NOMO-1 (cell line): ENCODE data around the gene ESRRA.
A peak's percentile ranks its signal among the peaks of the same experiment; 100 is the strongest.
"Not testable (repeated sequence)": the region's sequence is repeated elsewhere in the genome, so short reads cannot be mapped to it uniquely, and the experiment has no call there.

ENCODE experiments used
- DNase-seq, 2 experiments: peaks; one replicate each; lab custom pipeline; 2025; ENCODE audit not compliant: unreplicated experiment in 2 of 2; lab: John Stamatoyannopoulos, UW

The ESRRA gene

GRCh38 chr11:64307795-64308194, 2.5 kb downstream of the ESRRA start:
- DNase-seq, result not testable (repeated sequence)

DNA sequence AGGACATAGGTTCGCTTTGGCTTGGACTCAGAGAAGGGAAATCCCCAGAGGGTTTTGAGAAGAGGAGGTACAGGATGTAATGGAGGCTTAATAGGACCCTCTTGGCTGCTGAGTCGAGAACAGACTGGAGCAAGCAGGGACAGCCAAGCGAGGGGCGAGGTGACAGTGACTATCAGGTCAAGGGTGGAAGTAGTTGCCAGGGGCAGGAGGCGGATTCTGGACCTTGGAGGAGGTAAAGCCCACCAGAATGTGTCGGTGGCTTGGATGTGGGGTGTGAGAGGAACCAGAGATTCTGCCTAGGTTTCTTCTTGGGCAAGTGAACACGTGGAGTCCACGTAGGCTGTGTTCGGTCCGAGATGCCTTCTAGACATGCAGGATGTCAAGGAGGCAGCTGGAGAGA, 7.6 kb downstream of the ESRRA start:
- DNase-seq, result no peak

GRCh38 chr11:64313491-64314145, 8.3 kb downstream of the ESRRA start:
- DNase-seq, result no peak

- DNase-seq, result no peak
These were observed 9.0 kb downstream of the ESRRA start for GRCh38 chr11:64314146-64314804.

- no peak for DNase-seq
These were observed 9.7 kb downstream of the ESRRA start for GRCh38 chr11:64314805-64315561.

DNA sequence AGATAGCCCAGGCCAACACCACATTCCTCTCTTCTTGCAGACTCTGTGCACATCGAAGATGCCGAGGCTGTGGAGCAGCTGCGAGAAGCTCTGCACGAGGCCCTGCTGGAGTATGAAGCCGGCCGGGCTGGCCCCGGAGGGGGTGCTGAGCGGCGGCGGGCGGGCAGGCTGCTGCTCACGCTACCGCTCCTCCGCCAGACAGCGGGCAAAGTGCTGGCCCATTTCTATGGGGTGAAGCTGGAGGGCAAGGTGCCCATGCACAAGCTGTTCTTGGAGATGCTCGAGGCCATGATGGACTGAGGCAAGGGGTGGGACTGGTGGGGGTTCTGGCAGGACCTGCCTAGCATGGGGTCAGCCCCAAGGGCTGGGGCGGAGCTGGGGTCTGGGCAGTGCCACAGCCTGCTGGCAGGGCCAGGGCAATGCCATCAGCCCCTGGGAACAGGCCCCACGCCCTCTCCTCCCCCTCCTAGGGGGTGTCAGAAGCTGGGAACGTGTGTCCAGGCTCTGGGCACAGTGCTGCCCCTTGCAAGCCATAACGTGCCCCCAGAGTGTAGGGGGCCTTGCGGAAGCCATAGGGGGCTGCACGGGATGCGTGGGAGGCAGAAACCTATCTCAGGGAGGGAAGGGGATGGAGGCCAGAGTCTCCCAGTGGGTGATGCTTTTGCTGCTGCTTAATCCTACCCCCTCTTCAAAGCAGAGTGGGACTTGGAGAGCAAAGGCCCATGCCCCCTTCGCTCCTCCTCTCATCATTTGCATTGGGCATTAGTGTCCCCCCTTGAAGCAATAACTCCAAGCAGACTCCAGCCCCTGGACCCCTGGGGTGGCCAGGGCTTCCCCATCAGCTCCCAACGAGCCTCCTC, 10.6 kb downstream of the ESRRA start:
- DNase-seq, result not testable (repeated sequence)

GRCh38 chr11:64316672-64317324, 11.5 kb downstream of the ESRRA start:
- peak in 1 of 2 experiments; percentile 24 for DNase-seq

DNA sequence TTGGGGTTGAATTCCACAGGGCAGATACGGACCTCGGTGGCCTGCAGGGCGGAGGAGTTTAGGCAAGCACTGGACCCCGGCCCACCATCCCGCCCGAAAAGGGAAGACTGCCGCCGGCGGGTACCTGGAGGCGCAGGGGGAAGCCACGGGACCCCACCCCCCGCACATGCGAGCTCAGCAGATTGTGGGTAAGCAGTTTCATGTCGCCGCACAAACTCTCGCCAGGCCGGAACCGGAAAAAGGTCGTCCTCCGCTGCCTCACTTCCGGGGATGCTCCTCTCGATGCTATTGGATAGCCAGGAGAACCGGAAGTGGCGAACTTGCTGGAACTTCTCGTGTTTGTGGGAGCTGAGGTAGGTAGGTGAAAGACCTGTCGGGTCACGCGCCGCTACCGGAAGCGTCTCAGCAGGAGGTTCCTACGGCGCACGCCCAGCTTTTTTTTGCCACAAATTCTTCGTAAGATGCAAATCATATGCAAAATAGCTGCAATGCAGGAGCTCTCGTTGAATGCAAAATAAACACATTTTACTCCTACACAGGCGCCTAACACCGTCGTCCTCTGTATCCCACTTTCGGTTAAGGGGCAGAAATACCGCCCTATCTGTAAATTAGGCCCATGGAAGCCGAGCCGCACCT, 12.1 kb downstream of the ESRRA start, which contains the start of gene TRMT112:
TSS of gene TRMT112 (minus strand) at position 235 of the 636 bp plus-strand sequence. CDS start at position 202, 33 bp downstream.
- DNase-seq, result peak; percentile 93 to 98

DNA sequence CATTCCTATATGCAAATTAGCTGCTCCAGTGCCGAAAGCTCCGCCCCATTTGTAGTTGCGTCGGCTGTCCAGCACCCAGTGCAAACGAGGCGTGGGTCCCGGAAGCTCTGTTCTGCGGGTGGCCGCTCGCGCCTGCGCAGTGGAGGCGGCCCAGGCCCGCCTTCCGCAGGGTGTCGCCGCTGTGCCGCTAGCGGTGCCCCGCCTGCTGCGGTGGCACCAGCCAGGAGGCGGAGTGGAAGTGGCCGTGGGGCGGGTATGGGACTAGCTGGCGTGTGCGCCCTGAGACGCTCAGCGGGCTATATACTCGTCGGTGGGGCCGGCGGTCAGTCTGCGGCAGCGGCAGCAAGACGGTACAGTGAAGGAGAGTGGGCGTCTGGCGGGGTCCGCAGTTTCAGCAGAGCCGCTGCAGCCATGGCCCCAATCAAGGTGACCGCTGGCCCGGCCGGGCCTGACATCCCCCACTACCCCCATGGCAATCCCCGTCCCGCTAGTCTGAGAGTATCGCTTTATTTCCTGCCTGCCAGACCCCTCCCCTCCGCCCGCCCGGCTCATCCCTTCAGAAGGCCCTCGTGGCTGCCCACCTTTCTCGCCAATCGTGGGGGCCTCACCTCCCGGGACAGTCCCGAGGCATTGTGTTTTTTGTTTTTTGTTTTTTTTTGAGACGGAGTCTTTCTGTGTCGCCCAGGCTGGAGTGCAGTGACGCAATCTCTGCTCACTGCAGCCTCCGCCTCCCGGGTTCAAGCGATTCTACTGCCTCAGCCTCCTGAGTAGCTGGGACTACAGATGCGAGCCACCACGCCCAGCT, 12.8 kb downstream of the ESRRA start, which contains the start of gene PRDX5:
TSS of gene PRDX5 (plus strand) at position 161 of the 805 bp plus-strand sequence. CDS start at position 256, 95 bp downstream.
- DNase-seq, result peak; percentile 98

GRCh38 chr11:64318766-64319761, 13.7 kb downstream of the ESRRA start:
- peak; percentile 26 to 40 for DNase-seq

- no peak for DNase-seq
These were observed 15.2 kb downstream of the ESRRA start for GRCh38 chr11:64320556-64320955.

GRCh38 chr11:64321026-64321425, 15.7 kb downstream of the ESRRA start:
- DNase-seq, result no peak

DNA sequence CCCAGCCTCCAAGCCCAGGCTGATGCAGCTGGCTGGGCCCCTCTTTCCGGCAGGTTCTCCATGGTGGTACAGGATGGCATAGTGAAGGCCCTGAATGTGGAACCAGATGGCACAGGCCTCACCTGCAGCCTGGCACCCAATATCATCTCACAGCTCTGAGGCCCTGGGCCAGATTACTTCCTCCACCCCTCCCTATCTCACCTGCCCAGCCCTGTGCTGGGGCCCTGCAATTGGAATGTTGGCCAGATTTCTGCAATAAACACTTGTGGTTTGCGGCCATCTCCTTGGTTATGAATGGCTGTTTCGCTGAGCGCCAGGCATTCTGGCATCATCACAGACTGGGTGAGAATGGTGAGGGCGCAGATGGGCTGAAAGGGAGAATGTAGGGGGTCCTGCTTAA, 16.2 kb downstream of the ESRRA start:
- no peak for DNase-seq

DNA sequence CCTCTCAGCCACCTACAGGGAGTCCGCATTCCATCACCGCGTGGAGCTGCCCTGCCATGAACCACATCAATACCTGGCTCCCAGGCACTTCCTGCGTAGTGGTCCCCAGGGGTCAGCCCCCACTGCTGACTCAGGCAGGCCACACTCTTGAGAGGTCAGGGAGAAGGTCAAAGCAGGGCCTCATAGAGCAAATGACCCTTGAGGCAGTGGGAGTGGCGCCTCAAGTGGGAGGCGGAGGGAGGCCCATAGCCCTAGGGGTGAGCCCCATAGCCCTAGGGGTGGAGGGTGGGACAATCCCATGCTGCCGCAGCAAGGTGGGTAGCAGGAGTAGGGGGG, 17.6 kb downstream of the ESRRA start:
- no peak for DNase-seq

DNA sequence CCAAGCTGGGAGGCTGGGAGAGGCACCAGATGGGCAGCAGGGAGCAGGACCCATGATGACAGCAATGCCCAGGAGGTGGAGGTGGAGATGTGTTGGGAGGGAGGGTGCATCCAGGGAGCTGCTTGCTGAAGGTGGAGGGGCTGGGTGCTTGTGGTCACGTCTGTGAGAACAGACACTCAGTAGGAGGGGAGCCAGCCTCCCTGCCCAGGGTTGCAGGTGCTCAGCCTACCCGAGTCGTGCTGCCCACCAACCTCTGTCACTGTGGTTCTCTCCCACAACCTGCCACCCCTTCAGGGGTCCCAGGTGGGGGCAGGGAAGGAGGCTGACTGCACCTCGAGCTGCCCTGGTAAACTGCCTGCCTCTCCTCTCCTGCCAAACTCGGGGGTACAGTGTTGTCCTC, 18.0 kb downstream of the ESRRA start:
- no peak for DNase-seq

DNA sequence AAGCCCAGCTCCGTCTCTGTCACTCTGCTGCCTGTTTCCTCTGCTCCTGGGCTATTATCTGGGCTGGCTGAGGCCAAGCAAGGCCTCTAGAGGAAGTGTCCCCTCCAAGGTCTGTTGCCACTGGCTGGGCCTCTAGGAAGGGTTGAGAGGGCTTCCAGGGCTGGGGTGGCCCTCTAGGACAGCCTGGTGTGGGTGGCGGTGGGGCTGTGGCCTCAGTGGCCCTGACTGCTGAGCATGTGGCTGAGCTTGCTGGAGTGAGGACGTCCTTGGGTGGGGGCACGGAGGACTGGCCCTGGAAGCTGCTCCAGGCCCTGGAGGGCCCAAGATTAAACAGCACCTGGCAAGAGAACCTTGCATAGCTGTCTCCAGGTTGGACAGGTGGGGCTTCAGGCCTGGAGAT, 18.7 kb downstream of the ESRRA start:
- DNase-seq, result not testable (repeated sequence)

DNA sequence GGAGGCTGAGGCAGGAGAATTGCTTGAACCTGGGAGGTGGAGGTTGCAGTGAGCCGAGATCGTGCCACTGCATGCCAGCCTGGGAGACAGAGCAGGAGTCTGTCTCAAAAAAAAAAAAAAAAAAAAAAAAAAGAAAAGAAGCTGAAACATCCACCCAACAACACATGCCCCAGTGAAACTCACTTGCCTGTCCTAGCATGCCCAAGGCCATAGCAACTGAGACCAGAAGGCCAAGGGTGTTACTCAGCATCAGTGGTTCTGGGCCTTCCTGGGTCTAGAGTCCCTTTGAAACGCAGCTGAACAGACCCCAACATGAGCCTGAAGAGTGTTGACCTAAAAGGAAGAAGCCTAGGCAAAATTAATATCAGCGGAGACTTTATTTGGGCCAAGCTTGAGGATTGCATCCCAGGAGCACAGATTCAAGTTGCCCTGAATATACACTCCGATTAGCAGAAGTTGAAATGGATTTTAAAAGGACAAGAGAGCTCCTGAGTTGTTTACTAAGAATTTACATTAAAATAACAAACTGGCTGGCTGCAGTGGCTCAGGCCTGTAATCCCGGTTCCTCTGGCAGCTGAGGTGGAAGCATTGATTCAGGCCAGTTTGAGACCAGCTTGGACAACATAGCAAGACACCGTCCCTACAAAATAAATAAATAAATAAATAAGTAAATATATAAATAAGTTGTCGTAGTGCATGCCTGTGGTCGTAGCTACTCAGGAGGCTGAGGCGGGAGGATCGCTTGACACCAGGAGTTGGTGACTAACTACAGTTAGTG, 19.6 kb downstream of the ESRRA start:
- no peak for DNase-seq
